ENCODE measurements around the gene CNNM2.
"Not testable (repeated sequence)": the region's sequence is repeated elsewhere in the genome, so short reads cannot be mapped to it uniquely, and the experiment has no call there.

Gene CNNM2

GRCh38 chr10:103124420-103125096 is 206.5 kb downstream of the CNNM2 start:
- Histone ChIP-seq H3K36me3 (ENCODE audit: control insufficient read depth, insufficient read depth, low read length) (peaks cover 14% of the 10 kb centered on the region), H3K4me1 (ENCODE audit: control insufficient read depth, insufficient read depth, low read length) (no peaks in the 10 kb centered on the region; the same call in 1 of the 2 replicates), H3K9ac (ENCODE audit: low read length) (no peak overlapping the region), H3K27me3 (ENCODE audit: control insufficient read depth, insufficient read depth, low read length) (no peaks in the 10 kb centered on the region), H3K27ac (ENCODE audit: low read depth, low read length) (no peak overlapping the region), H3K9me3 (ENCODE audit: control insufficient read depth, insufficient read depth, low read depth, low read length) (no peaks in the 10 kb centered on the region), H3K4me3 (ENCODE audit: low read depth, low read length) (no peak overlapping the region)

GRCh38 chr10:103125323-103126267 is 207.5 kb downstream of the CNNM2 start:
- Histone ChIP-seq H3K36me3 (ENCODE audit: control insufficient read depth, insufficient read depth, low read length) (peaks cover 14% of the 10 kb centered on the region), H3K9ac (ENCODE audit: low read length) (no peak overlapping the region), H3K4me3 (ENCODE audit: low read depth, low read length) (no peak overlapping the region), H3K4me1 (ENCODE audit: control insufficient read depth, insufficient read depth, low read length) (no peaks in the 10 kb centered on the region; the same call in 1 of the 2 replicates), H3K9me3 (ENCODE audit: control insufficient read depth, insufficient read depth, low read depth, low read length) (no peaks in the 10 kb centered on the region), H3K27me3 (ENCODE audit: control insufficient read depth, insufficient read depth, low read length) (no peaks in the 10 kb centered on the region), H3K27ac (ENCODE audit: low read depth, low read length) (no peak overlapping the region)

GRCh38 chr10:103127241-103127640 is 209.1 kb downstream of the CNNM2 start:
- H3K4me1 ChIP-seq (ENCODE audit: control insufficient read depth, insufficient read depth, low read length) = no peaks in the 10 kb centered on the region; the same call in 1 of the 2 replicates
- peaks cover 13% of the 10 kb centered on the region; the same call in 1 of the 2 replicates for H3K9me3 ChIP-seq (ENCODE audit: control insufficient read depth, insufficient read depth, low read depth, low read length)
- H3K27ac ChIP-seq (ENCODE audit: low read depth, low read length) = no peak overlapping the region
- H3K9ac ChIP-seq (ENCODE audit: low read length) = no peak overlapping the region
- no peak overlapping the region for H3K4me3 ChIP-seq (ENCODE audit: low read depth, low read length)
- peaks cover 28% of the 10 kb centered on the region for H3K36me3 ChIP-seq (ENCODE audit: control insufficient read depth, insufficient read depth, low read length)
- H3K27me3 ChIP-seq (ENCODE audit: control insufficient read depth, insufficient read depth, low read length) = no peaks in the 10 kb centered on the region

DNA sequence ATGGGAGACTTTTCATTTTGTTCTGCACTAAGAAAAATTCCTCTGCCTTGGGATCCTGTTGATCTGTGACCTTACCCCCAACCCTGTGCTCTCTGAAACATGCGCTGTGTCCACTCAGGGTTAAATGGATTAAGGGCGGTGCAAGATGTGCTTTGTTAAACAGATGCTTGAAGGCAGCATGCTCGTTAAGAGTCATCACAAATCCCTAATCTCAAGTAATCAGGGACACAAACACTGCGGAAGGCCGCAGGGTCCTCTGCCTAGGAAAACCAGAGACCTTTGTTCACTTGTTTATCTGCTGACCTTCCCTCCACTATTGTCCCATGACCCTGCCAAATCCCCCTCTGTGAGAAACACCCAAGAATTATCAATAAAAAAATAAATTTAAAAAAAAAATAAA is 212.1 kb downstream of the CNNM2 start:
- H3K9ac ChIP-seq (ENCODE audit: low read length); H3K4me1 ChIP-seq (ENCODE audit: control insufficient read depth, insufficient read depth, low read length); H3K27me3 ChIP-seq (ENCODE audit: control insufficient read depth, insufficient read depth, low read length); H3K27ac ChIP-seq (ENCODE audit: low read depth, low read length); H3K4me3 ChIP-seq (ENCODE audit: low read depth, low read length): not testable (repeated sequence)
- H3K36me3 ChIP-seq (ENCODE audit: control insufficient read depth, insufficient read depth, low read length) = peaks cover 51% of the 10 kb centered on the region
- H3K9me3 ChIP-seq (ENCODE audit: control insufficient read depth, insufficient read depth, low read depth, low read length) = peaks cover 29% of the 10 kb centered on the region; the same call in 1 of the 2 replicates

GRCh38 chr10:103130910-103131309 is 212.8 kb downstream of the CNNM2 start:
- Histone ChIP-seq H3K36me3 (ENCODE audit: control insufficient read depth, insufficient read depth, low read length) (peaks cover 51% of the 10 kb centered on the region), H3K9ac (ENCODE audit: low read length) (no peak overlapping the region), H3K4me1 (ENCODE audit: control insufficient read depth, insufficient read depth, low read length) (no peaks in the 10 kb centered on the region)

GRCh38 chr10:103135168-103135567 is 217.1 kb downstream of the CNNM2 start:
- not testable (repeated sequence) for H3K27ac ChIP-seq (ENCODE audit: low read depth, low read length); H3K27me3 ChIP-seq (ENCODE audit: control insufficient read depth, insufficient read depth, low read length); H3K9ac ChIP-seq (ENCODE audit: low read length); H3K4me3 ChIP-seq (ENCODE audit: low read depth, low read length); H3K4me1 ChIP-seq (ENCODE audit: control insufficient read depth, insufficient read depth, low read length)
- peaks cover 78% of the 10 kb centered on the region for H3K36me3 ChIP-seq (ENCODE audit: control insufficient read depth, insufficient read depth, low read length)
- H3K9me3 ChIP-seq (ENCODE audit: control insufficient read depth, insufficient read depth, low read depth, low read length) = peaks cover 33% of the 10 kb centered on the region

More at GRCh38 chr10:103130910-103131309, 212.8 kb downstream of the CNNM2 start:
- Histone ChIP-seq H3K27ac (ENCODE audit: low read depth, low read length) (no peak overlapping the region), H3K27me3 (ENCODE audit: control insufficient read depth, insufficient read depth, low read length) (no peaks in the 10 kb centered on the region), H3K4me3 (ENCODE audit: low read depth, low read length) (no peak overlapping the region), H3K9me3 (ENCODE audit: control insufficient read depth, insufficient read depth, low read depth, low read length) (peaks cover 29% of the 10 kb centered on the region; the same call in 1 of the 2 replicates)

DNA sequence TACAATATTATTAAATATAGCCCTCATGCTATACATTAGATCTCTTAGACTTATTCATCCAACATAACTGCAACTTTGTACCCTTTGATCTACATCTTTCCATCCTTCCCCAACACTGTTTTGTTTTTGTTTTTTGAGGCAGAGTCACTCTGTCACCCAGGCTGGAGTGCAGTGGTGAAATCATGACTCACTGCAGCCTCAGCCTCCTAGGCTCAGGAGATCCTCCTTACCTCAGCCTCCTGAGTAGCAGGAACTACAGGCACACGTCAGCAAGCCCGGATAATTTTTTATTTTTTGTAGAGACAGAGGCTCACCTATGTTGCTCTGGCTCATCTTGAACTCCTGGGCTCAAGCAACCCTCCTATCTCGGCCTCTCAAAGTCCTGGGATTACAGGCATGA is 221.7 kb downstream of the CNNM2 start:
- Histone ChIP-seq H3K36me3 (ENCODE audit: control insufficient read depth, insufficient read depth, low read length) (peaks cover 52% of the 10 kb centered on the region), H3K9me3 (ENCODE audit: control insufficient read depth, insufficient read depth, low read depth, low read length) (peaks cover 8% of the 10 kb centered on the region), H3K4me1 (ENCODE audit: control insufficient read depth, insufficient read depth, low read length) (no peaks in the 10 kb centered on the region), H3K27ac (ENCODE audit: low read depth, low read length) (no peak overlapping the region), H3K9ac (ENCODE audit: low read length) (no peak overlapping the region), H3K4me3 (ENCODE audit: low read depth, low read length) (no peak overlapping the region), H3K27me3 (ENCODE audit: control insufficient read depth, insufficient read depth, low read length) (no peaks in the 10 kb centered on the region)
